ENCODE measurements around the gene THY1.
A peak's percentile ranks its signal among the peaks of the same experiment; 100 is the strongest.

THY1 gene

DNA sequence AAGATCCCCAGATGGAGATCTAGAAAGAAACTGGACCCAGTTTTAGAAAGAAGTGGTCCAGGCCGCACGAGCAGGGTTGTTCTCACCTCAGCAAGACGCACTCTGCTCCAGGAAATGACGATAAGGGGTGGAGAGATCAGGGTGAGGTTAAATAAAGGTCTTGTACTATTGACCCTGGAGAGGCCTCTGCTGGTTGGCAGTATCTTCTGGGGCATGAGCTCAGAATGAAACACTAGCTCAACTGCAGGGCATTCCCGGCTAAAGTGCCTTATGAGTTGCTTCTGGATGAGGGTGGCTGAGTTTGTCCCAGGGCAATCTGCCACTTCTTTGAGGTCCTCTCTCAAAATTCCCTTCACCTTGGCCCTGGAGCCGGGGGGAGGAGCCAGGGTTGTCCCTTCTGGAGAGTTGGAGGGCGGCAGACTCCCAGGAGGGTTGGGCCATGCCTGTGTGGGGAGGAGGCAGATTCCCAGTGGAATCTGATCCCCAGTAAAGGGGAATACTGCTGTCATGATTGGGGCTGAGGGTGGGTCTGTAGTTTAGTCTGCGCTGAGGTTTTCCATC, 52.4 kb downstream of the THY1 start:
- DNase-seq (ENCODE audit: low spot score), result no peak
- no peak for FAIRE-seq

DNA sequence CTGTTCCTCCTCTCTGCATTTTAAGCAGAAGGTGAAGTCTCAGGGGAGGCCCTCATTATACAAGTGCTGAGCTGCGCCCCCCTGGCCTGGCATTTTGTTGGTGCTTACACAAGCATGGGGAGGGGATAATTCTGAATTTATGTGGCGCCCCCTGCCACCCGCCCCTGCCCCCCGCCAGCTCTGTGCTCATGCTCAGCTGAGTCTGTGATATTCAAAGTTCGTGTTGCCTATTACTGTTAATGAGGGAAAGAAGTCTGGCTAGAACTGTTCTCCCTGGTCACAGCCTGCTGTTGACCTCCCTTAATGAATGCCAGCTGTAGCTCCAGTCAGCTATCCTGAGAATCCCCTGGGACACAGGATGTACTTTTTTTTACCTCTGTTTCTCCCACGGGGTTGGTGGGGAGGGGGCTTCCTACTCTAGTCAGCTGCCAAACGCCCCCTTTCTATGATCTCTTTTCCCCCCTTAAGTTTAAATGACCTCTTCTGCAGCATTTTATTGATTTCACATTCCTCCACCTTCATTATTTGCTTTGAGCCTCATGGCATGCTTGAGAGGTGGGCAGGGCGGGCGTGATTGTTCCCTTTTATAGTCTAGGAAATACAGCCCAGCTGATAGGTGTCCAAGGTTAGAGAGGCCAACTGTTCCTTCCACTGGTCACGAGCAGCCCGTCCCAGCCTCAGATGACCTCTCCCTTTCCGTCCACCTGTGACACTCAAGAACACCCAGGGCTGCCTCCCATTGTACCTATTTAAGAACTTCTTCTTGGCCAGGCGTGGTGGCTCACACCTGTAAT, 53.6 kb downstream of the THY1 start:
- FAIRE-seq (no peak), DNase-seq (ENCODE audit: low spot score) (no peak)

DNA sequence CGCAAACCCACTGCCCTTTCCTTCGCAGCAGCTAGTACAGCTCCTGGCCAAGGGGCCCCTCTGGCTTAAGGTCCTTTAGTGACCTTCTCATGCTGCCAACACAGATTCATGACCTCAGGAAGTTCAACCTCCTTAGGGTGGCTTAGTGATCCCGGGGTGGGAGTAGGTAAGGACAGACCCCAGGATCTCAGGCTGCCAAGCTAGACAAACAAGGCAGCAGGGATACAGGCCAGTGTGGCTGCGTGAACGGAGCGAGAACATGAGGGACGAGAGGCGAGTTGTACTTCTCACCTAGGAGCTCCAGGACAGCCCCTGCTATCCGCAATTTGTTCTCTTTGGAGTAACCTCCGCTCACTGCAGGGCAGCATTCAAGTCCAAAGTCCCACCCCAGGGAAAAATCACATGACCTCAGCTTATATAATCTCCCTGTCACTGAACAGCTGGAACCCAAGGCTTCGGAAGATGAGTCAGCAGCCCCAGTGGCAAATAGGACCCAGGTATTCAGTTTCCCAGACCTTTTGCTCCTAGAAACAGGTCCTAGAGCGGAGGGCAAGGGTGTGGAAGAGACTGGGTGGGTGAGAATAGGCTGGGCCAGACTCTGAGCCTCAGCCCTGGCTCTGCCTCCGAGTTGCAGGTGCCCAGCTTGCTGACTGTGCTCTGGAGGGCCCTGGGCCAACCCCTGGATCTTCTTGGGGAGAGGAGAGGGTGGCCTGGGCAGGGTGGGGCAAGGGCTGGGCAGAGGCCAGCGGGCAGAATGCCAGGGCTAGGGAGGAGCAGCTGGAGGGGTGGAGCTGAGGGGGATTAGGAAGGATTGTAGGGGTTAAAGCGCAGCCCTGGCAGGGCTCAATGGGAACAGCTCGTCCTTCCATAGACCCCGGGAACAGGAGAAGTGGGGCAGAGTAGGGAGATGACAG, 54.6 kb downstream of the THY1 start:
- DNase-seq (ENCODE audit: low spot score), result peak; percentile 32

DNA sequence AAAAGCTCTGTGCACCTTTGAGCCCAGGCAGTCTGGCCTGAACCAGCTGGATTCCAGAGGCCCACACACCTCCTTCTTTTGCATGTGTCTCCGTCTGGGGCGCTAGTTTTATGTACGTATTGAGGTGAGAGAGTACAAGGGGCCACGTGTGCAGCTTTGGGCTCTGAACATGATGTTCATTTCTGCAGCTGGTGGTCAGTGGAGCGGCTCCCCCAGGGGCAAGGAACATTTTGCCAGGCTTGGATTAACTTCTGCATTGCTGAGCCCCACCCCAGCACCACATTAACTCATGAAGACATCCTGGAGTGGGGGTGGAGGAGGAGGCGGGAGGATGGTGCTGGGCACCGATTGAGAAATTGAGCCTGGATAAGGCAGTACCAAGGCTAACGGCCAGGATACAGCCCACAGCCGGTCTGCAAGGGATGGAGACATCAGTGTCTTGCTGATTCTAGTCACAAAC, 55.3 kb downstream of the THY1 start:
- no peak for DNase-seq (ENCODE audit: low spot score)
- FAIRE-seq, result no peak

More for the DNA sequence above, 54.6 kb downstream of the THY1 start:
- FAIRE-seq, result no peak
